ENCODE data around the gene DENND2A. TPM values are rescaled to one million over a fixed set of nuclear protein-coding genes. Genes with fewer than 3 reads are reported as not detected.

Gene DENND2A
- total RNA-seq, 4 donors from 2014 or later = 0.73 to 2.6 (median 1.6) TPM

DNA sequence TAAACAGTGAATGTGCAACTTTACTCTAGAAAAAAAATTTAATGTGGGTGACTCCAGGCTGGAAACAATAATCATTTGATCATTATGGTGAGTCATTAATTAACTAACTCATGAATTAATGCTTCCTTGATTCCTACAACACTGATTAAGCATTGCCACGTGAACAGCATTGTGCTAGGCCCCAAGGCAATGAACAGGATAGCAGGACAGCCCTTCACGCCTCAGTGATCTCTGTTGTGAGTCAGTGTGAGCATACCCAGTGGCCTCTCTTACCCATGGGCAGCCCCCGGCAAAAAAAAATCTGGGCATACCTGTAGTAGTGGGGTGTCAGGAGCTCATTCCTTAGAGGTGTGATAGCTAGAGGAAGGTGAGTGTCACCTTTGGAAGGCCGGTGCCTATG, 76.0 kb downstream of the DENND2A start:
- Histone ChIP-seq H3K27ac (no peak overlapping the region), H3K9me3 (no peaks in the 10 kb centered on the region), H3K4me1 (peaks cover 0 to 6% of the 10 kb centered on the region in 2 donors), H3K36me3 (no peaks in the 10 kb centered on the region), H3K4me3 (no peak overlapping the region), H3K27me3 (no peaks in the 10 kb centered on the region)
- DNase-seq = no peak
- in situ Hi-C loops (cut with MboI; ENCODE audit: low sequenced_read_pairs in 4 of 4) (no loop called here), intact Hi-C loops (cut with DNase I; ENCODE audit: low total_unique reads) (no loop called here)
- ATAC-seq = no peak
- no peak for TF ChIP-seq CTCF (IDR thresholded peaks at IDR 0.05 in 4 of 5, conservative IDR thresholded peaks at IDR 0.05 in 1 of 5)
- TF ChIP-seq POLR2A (IDR thresholded peaks at IDR 0.05) = no peak

DNA sequence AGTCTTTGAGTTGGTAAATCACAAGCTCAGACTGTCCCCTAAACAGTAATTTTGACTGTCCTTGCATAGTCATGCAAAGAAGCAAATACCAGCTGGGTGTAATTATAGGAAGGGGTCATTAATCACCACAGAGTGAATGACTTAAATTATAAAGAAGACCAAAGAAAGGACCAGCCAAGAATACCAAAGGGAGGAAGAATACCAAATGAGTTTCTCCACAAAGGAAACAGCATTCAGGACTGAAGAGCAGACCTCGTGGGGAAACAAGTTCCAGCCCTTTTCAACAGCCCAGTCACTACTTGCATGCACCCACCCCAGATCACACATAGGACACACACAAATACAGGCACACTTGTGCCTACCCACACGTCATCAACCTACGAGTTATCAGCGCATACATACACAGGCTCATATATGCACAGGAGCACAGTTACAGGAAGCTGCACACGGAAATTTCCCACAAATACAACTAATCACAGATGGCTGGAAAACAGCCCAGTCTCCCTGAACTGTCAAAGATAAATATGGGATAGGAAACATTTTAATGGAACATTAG, 77.6 kb downstream of the DENND2A start:
- Histone ChIP-seq H3K36me3 (no peaks in the 10 kb centered on the region), H3K4me3 (no peak overlapping the region), H3K4me1 (peaks cover 0 to 6% of the 10 kb centered on the region in 2 donors), H3K27ac (no peak overlapping the region), H3K27me3 (no peaks in the 10 kb centered on the region), H3K9me3 (no peaks in the 10 kb centered on the region)
- no peak for ATAC-seq
- TF ChIP-seq POLR2A (IDR thresholded peaks at IDR 0.05) (no peak), CTCF (IDR thresholded peaks at IDR 0.05 in 4 of 5, conservative IDR thresholded peaks at IDR 0.05 in 1 of 5) (no peak)
- in situ Hi-C loops (cut with MboI; ENCODE audit: low sequenced_read_pairs in 4 of 4) = no loop called here
- DNase-seq = no peak
- intact Hi-C loops (cut with DNase I; ENCODE audit: low total_unique reads) = no loop called here

DNA sequence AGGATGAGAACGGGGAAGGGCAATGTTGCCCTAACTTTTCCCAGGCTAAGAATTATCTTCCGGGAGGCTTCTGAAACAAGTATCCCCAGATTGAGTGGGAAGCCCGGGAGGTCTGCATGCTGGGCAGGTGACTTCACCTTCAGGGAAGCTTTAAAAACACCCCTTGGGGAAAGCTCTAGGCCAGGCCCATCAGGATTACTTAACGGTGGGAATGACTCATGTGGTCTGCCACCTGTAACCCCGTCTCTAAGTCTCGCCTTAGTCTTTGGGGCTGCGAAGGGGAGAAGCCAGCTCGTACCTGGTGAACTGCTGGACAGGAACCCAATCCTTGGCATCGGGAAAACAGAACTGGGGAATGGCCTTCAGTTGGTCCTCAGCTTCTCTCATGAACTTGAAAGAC, 81.2 kb downstream of the DENND2A start:
- TF ChIP-seq CTCF (IDR thresholded peaks at IDR 0.05 in 4 of 5, conservative IDR thresholded peaks at IDR 0.05 in 1 of 5) = no peak
- TF ChIP-seq POLR2A (IDR thresholded peaks at IDR 0.05) = no peak
- Histone ChIP-seq H3K27ac (no peak overlapping the region), H3K4me3 (no peak overlapping the region), H3K9me3 (no peaks in the 10 kb centered on the region), H3K36me3 (no peaks in the 10 kb centered on the region), H3K27me3 (no peaks in the 10 kb centered on the region), H3K4me1 (no peaks in the 10 kb centered on the region)
- in situ Hi-C loops (cut with MboI; ENCODE audit: low sequenced_read_pairs in 4 of 4) = no loop called here
- no peak for ATAC-seq
- intact Hi-C loops (cut with DNase I; ENCODE audit: low total_unique reads) = no loop called here
- no peak for DNase-seq

DNA sequence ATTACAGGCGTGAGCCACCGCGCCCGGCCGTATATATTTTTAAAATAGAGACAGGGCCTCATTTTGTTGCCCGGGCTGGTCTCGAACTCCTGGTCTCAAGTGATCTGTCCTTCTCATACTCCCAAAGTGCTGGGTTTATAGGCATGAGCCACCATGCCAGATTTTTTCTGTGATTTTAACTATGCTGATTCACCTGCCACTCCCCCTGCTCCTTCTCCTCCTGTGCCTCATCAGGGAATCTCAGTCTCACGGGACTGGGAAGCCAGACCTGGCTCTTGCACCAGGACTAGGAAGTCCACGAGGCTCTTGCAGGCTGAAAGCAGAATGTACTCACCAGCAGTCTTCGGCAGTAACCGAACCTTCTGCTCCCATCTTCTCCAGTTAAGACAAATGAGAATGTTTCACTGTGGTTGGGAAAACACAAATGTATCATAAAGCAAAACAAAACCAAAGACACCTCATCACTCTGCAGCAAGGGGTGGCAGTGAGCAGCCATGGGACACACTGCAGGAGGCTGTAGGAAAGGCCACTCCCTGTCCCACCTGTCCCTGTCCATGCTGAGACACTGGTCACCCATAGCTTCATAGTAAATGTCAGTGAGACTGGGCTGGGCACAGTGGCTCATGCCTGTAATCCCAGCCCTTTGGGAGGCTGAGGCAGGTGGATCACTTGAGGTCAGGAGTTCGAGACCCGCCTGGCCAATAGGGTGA, 82.6 kb downstream of the DENND2A start:
- in situ Hi-C loops (cut with MboI; ENCODE audit: low sequenced_read_pairs in 4 of 4) = no loop called here
- Histone ChIP-seq H3K4me3 (no peak overlapping the region), H3K27ac (no peak overlapping the region), H3K4me1 (no peaks in the 10 kb centered on the region), H3K9me3 (no peaks in the 10 kb centered on the region), H3K27me3 (no peaks in the 10 kb centered on the region), H3K36me3 (no peaks in the 10 kb centered on the region)
- TF ChIP-seq POLR2A (IDR thresholded peaks at IDR 0.05) (no peak), CTCF (IDR thresholded peaks at IDR 0.05 in 4 of 5, conservative IDR thresholded peaks at IDR 0.05 in 1 of 5) (no peak)
- DNase-seq = no peak
- intact Hi-C loops (cut with DNase I; ENCODE audit: low total_unique reads) = no loop called here
- ATAC-seq = no peak
